ENCODE data around the gene CCM2.

CCM2 gene

DNA sequence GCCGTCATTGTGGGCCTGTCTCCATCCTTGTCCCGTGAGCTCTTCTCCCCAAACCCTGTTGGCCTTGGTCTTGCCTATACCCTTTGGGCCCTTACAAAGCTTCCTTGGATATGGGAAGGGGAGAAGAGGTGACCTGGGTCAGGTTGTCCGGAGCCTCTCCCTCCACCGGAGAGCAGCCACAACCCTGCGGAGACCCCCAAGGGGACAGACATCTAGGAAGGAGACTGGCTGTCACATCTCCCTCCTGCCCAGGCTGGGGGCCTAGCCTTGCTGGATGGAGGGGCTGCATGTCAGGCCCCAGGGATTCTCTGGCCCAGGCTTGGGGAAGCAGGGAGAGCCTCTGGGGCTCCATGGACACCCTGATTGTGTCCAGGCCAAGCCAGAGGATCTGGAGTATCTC lies 76.9 kb downstream of the CCM2 start:
- TF ChIP-seq REST (IDR thresholded peaks at IDR 0.05; ENCODE audit: insufficient read depth in 1 of 2, low read depth in 2 of 2, low read length in 2 of 2) (no peak), SIN3A (IDR thresholded peaks at IDR 0.05; ENCODE audit: borderline replicate concordance, insufficient read depth, low read length) (no peak), TAF1 (IDR thresholded peaks at IDR 0.05; ENCODE audit: borderline replicate concordance, insufficient read depth, low read length) (no peak), FOXP2 (optimal IDR thresholded peaks at IDR 0.05; ENCODE audit: borderline replicate concordance, extremely low read depth, extremely low read length, insufficient read depth) (no peak), POLR2AphosphoS5 (IDR thresholded peaks at IDR 0.05; ENCODE audit: low read depth, low read length) (no peak)

- TF ChIP-seq TAF1 (IDR thresholded peaks at IDR 0.05; ENCODE audit: borderline replicate concordance, insufficient read depth, low read length) (no peak), FOXP2 (optimal IDR thresholded peaks at IDR 0.05; ENCODE audit: borderline replicate concordance, extremely low read depth, extremely low read length, insufficient read depth) (no peak), SIN3A (IDR thresholded peaks at IDR 0.05; ENCODE audit: borderline replicate concordance, insufficient read depth, low read length) (no peak), REST (IDR thresholded peaks at IDR 0.05; ENCODE audit: insufficient read depth in 1 of 2, low read depth in 2 of 2, low read length in 2 of 2) (no peak), POLR2AphosphoS5 (IDR thresholded peaks at IDR 0.05; ENCODE audit: low read depth, low read length) (no peak)
Measured at GRCh38 chr7:45077579-45077978, 77.6 kb downstream of the CCM2 start.

DNA sequence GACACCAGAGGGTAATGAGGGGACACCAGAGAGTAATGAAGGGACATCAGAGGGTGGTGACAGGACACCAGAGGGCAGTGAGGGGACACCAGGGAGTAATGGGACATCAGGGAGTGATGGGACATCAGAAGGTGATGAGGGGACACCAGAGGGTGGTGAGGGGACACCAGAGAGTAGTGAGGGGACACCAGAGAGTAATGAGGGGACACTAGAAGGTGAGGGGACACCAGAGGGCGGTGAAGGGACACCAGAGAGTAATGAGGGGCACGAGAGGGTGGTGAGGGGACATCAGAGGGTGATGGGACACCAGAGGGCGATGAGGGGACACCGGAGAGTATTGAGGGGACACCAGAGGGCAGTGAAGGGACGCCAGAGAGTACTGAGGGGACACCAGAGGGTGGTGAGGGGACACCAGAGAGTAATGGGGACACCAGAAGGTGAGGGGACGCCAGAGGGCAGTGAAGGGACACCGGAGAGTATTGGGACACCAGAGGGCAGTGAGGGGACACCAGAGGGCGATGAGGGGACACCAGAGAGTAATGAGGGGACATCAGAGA lies 78.2 kb downstream of the CCM2 start:
- TF ChIP-seq TAF1 (IDR thresholded peaks at IDR 0.05; ENCODE audit: borderline replicate concordance, insufficient read depth, low read length) (no peak), SIN3A (IDR thresholded peaks at IDR 0.05; ENCODE audit: borderline replicate concordance, insufficient read depth, low read length) (no peak), REST (IDR thresholded peaks at IDR 0.05; ENCODE audit: insufficient read depth in 1 of 2, low read depth in 2 of 2, low read length in 2 of 2) (no peak), POLR2AphosphoS5 (IDR thresholded peaks at IDR 0.05; ENCODE audit: low read depth, low read length) (no peak)

DNA sequence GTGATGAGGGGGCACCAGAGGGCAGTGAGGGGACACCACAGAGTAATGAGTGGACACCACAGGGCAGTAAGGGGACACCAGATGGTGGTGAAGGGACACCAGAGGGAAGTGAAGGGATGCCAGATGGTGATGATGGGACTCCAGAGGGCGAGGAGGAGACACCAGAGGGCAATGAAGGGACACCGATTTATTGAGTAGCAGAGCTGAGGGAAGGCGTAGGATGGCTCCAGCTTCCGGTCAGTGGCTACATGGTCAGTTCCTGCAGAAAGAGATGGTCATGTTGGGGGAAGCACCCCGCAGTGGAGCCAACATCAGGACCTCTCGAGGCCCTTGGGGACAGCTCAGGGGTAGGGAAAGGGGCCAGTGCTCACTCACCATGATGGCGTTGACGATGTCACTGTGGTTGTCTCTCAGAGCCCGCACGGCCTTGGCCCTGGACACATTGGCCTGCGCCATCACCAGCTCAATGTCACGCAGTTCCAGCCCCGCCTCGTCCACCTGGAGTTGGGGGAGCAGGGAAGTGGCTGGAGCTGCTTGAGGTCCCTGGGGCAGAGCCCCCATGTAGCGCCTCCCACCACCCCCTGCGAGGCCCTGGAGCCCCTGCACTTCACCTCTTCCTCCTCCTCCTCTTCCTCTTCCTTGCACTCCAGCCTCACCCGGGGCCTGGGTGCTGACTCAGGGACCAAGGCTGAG lies 80.4 kb downstream of the CCM2 start:
- TF ChIP-seq REST (IDR thresholded peaks at IDR 0.05; ENCODE audit: insufficient read depth in 1 of 2, low read depth in 2 of 2, low read length in 2 of 2) (no peak), TAF1 (IDR thresholded peaks at IDR 0.05; ENCODE audit: borderline replicate concordance, insufficient read depth, low read length) (no peak)

All from PFSK-1 (cell line).